GM18508 (cell line): ENCODE measurements around the gene RWDD1.

Experiments
- ATAC-seq: cut with Tn5 transposase; IDR thresholded peaks from one replicate; pipeline ENCODE4 v1.9.1; 2021; ENCODE audit warnings: moderate number of reproducible peaks; ENCODE audit not compliant: insufficient read depth, unreplicated experiment

Gene RWDD1

DNA sequence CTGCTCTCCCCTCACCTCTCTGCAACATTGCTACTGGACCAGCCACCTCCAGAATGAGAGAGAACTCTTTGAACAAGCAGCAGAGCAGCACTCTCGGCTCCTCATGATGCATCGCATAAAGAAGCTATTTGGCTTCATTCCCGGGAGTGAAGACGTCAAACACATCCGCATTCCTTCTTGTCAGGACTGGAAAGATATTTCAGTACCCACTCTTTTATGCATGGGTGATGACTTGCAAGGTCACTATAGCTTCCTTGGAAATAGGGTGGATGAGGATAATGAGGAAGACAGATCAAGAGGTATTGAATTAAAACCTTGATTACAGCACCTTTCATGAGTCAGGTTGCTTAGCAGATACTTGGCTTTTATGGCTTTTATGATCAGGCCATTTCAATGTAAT is 13.4 kb upstream of the RWDD1 start:
- no peak for ATAC-seq

DNA sequence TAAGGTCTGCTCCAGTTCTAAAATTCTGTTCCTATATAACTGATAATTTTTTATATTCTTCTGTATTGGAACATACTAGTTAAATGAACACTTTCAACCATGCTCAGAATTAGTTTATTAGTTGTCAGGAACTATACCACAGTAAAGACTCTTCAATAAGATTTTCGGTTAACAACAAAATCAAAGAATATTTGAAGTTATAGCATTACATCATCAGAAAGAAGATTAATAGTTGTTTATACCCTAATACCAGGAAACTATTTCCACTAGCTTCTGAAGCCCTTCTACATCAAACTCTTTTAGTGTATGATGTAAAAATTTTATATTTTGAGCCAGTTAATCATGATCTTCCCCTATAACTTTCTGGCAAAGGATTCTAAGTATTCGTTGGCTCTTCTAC is 11.2 kb upstream of the RWDD1 start:
- ATAC-seq, result no peak

DNA sequence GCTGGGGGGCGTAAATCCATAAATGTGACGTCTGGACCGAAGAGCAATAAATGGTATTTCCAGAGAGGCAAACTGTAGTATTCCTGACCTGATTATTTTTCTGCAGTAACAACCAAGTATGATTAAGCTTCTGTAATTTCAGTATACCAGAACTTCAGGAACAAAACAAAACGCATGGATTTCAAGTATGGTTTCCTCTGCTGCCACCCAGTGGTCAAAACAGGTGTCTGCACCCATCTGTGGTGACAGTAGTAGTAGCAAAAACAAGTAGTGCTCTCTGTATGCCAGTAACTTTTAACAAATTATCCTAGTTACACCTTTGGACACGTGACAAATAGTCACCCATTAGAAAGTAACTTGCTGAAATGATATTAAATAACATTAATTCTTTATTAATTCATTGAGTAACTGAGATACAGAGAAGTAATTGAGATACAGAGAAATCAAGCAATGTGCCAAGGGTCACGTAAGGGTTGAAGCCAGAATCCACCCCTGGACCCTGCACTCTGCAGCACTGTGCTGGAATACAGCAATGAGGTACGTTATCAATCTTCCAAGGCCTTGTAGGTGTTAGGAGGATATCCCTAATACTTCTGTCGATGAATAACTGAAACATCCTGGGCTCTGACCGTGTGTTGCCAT is 9.8 kb upstream of the RWDD1 start:
- no peak for ATAC-seq

DNA sequence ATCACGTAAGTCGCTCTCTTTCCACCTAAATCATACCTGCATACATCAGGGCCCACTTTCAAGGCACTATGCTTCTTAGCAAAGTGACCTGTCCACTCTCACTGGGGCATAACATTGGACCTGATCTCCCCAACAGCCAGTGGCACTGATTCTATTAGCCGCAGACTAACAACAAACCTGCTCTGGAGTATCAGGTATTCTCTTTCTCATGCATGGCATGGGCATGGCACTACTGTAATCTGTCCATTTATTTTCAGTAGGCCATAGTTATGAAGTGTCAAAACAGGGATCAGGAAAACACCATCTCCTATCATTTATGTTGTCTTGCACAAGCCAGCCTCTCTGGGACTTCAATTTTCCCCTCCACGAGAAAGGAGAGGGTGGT is 9.3 kb upstream of the RWDD1 start:
- ATAC-seq, result no peak

DNA sequence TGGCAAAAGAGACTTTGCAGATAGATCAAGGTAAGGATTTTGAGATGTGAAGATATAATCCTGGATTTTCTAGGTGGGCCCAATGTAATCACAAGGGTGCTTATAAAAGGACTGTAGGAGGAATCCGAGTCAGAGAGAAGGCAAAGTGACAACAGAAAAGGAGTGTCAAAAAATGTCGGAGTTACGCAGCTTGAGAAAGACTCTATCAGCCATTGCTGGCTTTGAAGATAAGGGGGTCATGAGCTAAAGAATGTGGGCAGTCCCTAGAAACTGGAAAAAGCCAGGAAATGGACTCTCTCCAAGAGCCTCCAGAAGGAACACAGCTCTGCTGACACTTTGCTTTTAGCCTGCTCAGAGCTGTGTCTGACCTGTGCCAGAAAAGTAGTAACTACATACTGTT is 8.7 kb upstream of the RWDD1 start:
- no peak for ATAC-seq

DNA sequence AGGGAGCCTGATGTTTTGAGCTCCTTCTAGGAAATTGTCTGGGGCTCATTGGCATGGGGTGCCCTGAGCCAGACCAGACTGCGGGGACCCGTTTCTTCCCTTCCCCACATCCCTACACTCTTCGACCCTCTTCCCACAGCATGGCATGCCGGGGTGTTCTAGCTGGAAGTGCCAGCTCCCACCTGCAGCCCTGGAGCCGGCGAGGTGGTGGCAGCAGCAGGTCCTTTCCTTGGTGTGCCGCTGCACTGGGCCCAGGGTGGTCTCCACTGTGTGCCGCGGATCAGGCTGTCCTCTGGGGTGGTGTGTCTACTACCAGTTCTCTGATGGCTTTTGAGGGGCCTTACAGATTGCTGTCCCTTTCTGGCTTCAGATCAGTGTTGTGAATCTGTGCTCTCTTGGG is 7.5 kb upstream of the RWDD1 start:
- ATAC-seq, result no peak

DNA sequence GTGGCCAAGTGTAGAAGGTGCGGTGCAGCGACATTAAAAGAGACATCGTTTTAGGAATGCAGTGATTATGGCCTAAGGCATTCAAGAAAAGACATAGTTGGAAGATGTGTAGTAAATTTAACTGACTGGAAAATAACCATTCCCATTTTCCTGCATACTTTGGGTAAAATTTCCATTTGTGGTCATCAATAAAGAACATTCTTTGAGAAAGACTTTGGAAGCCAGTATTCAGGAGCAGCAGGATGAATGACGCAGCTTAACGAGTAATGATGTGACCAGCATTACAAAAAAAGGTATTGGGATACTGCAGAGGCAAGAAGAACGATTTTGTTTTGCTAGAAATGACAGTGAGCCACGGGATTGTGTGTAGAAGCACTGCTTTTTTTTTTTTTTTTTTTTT is 7.0 kb upstream of the RWDD1 start:
- ATAC-seq, result no peak

DNA sequence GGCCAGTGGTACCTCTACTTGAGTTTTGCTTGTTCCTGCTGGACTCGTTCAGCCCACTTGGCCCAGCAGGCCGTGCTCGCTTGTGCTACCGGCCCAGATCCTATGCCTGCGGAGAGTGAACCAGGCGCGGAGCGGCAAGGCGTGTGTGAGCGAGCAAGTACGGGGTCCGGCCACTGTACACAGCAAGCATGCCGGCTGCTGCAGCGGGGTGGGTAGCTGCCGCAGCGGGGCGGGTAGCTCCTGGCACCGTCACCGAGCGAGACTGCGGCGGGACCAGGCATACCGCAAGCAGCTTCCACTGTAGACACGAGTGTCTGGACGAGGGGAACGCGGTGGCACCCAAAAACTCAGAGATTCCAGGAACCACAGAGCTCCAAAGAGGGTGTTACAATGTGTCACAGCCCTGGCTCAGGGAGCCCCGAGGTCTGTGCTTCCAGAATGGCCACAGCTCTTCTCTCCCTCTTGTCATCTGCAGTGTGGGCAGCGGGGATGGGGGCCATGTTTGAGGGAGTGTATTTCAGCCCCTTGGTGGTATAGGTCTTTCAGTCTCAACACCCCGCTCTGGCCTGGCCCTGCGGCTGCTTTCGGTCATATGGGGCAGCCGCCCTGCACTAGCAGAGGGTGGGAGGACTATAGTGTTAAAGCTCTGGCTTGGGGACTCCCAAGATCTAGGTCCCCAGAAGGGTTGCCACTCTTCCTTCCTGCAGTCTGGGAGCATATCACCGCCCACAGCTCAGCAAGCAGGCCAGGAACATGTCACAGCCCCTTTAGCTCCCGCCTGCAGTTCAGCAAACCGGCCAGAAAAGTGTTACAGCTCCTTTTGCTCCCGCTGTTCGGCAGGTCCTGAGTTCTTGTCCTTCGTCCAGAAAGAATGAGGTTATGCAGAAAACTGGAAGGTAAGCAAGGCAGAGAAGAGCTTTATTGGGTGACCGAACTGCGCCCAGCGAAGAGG is 6.1 kb upstream of the RWDD1 start:
- no peak for ATAC-seq

DNA sequence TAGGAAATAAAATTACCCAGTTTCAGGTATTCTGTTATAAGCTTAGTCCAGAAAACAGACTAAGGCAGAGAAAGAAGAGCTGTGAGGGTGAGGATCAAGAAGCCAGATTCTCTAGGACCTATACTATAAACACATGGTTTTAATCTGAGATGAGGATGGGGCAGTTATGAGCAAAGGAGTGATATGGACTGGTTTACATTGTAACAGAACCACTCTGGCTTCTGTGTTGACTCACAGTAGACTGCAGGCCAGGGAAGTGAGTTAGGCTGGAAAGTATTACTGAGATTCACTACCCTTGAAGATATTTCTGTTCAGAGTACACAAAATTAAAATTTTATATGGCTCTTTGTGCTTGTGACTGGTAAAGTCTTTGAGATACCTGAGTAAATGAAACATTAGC is 3.2 kb upstream of the RWDD1 start:
- ATAC-seq, result no peak

DNA sequence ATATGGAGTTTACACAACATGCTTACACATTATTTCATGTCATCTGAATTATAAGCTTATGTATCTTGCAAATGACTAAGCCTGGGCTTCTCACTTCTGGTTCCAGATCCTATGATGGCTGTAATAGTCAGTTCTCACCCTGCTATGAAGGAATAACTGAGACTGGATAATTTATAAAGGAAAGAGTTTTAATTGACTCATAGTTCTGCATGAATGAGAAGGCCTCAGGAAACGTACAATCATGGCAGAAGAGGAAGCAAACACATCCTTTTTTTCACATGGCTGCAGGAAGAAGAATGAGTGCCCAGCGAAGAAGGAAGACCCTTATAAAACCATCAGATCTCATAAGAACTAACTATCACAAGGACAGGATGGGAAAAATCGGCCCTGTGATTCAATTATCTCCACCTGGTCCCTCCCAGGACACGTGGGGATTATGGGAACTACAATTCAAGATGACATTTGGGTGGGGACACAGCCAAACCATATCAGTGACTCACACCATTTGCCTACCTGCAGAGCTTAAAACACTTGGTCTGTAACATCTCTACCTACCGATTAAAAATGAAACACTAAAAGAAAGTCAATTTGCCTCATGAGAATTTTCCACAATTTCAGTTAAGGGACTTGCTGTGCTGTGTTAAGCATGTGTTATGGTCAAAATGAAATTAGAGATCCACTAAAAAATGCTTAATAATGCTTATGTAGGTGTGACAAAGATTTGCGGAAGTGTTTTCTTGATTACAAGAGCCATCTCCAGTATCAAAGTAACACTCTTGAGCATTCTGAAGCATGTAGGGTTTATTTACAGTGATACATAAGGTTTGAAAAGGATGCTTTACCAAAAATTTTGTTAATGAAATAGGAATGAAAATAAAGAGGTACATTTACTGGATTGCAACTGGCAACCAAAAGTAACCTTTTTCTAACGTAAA is 2.2 kb upstream of the RWDD1 start:
- no peak for ATAC-seq

DNA sequence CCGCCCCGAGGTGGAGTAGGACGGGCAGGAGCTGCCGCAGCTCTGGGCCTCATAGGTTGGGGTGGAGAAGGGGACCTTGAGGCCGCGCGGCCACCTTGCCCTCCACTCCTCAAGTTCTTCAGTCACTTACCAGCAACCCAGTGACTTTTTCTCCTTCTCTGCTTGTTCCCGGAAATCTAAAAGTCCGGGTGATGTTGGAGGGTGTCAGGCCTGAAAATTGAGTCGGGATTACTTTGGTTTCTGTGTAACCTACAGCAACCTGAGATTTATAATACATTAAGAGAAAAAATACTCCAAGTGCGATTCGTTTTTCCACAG is 338 bp downstream of the RWDD1 start:
- no peak for ATAC-seq

DNA sequence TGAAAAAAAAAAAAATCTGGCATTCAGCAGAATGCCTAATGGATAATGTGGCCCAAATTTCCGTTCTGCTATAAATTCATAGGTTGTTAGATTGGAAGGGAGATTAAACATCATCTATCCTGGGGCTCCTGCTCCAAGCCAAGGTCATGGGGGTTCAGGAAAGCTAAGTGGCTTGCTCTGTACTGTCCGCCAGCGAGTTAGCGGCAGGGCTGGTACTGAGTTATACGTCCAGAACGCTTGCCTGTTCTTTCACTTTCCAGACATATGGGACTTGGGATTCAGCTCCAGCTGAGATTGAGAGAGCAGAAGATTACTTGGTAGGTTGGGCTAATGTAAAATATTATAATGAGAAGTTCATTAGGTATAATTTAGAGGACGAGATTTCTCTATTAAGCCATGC is 858 bp downstream of the RWDD1 start:
- ATAC-seq, result no peak

DNA sequence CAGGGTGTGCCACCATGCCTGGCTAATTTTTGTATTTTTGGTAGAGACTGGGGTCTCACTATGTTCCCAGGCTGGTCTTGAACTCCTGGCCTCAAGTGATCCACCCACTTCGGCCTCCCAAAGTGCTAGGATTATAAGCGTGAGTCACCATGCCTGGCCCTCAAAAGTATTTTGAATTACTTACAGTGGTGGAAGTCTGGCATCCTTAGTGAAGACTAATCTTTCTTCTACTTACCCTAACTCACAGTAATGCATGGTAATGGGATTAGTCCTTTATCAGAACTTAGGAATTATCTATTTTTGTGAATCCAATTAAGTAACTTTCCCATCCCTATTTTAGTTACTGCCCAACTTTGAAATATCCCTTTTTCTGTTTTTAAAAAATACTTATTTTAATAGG is 3.9 kb downstream of the RWDD1 start:
- no peak for ATAC-seq

DNA sequence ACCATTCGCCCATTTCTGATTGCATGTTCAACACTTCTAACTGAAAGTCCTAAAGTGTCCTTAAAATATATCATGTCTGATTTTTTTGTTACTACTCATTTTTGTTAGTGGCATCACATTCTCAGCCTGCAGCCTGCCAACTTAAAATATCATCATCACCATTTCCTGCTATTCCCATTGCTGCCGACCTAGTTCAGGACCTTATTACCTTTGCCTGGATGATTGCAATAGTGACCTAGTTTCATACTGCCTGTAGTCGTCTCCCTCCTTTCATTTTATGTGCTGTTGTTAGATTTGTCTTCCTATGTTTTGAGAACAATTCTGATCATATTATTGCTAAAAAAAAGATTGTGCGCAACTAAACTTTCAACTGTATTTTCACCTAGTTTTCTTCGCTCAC is 6.2 kb downstream of the RWDD1 start:
- no peak for ATAC-seq

DNA sequence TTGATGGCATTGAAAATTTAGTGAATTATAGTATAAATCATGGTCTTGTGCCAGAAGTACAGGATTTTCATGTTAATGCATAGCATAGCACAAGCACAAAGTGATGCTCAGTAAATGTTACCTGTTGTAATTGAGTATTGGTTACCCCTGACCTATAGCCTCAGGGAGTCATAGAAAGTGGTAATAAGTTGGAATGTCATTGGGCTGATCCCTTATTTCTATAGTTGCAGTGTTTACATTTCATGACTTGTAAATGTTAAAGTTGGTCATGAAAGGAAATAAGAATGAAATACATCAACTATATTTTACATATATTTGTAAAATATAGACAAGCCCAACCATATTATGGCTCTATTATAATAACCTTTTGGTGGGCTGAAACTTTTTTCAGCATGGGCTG is 7.0 kb downstream of the RWDD1 start:
- ATAC-seq, result no peak

DNA sequence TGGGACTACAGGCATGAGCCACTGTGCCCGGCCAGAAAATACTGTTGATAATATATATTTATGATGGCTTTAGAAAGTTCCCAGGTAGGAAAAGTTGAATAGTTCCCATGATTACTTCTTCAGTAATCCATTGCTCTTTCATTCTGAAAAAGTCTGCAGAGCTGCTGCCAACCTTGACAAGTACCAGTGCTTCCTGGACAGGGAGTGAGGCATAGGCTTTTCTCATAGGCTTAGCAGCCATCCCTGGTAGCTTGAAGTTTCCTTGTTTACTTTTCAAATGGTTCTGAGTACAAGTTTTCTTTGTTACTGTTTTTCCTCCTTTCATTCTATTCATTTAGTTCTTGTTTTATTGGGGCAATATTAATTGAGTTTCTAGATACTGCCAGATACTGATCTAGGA is 7.8 kb downstream of the RWDD1 start:
- no peak for ATAC-seq

DNA sequence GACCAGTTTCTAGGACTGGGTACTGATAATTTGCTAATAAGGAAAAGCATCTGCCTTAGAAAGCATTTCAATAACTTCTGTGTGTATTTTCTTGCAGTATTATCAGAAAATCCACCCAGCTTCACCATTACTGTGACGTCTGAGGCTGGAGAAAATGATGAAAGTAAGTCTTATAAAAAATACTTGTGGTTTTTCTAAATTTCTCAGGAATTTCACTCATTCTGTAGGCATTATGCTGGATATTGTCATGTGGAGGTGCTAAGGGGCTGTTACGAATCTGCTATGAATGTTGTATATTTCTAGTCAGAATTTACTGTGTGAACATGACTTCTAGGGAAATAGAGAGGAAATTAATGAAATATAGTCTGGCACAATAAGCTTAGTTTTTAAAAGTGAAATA is 8.9 kb downstream of the RWDD1 start:
- no peak for ATAC-seq

DNA sequence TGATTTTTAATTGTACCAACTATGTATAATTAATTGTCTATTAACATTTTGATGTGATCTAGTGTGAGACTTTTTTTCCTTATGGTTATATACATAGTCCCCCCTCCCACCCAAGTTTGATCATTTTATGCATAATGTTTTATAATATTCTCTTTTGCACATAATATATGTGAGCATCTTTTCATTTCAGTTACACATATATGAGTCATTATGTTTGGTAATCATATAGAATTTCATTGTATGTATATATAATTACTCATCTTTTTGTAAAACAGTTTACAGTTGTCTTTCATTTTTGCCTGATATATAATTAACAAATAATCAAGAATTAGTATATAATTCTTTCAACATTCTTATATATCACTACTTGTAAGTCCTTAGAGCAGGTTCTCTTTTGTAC is 15.0 kb downstream of the RWDD1 start:
- ATAC-seq, result no peak

DNA sequence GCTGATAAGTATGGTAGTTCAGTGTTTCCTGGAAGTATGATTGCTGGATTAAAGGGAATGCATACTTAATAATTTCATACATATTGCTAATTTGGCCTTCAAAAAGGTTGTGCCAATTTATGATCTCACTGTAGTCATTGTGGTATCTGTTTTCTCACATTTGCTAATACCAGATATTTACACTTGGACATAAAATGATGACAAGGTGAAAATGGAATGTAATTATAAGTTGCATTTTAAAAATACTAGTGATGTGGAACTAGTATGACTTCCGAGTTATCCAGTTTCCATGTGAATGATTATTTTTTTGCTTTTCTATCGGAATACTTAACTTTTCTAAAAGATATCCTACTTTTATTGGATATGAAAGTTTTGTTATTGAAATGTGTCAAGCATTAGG is 15.4 kb downstream of the RWDD1 start:
- ATAC-seq, result no peak

DNA sequence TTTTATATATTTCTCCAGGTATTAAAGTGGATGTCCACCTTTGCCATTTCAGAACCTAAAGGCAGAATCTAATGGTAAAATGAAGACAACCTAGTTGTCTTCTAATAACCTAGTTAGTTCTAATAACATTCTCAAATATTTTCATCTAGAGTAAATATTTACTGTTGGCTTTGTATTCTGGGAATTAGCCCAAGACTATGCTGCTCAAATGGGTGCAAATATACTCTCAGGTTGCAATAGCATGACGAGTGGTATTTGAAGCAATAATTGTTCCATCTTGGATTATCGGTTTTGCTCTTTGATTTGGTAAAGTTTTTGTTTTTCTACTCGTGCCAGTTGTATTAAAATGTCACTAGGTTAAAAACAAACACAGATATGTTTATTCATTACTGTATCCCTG is 23.9 kb downstream of the RWDD1 start:
- ATAC-seq, result no peak

DNA sequence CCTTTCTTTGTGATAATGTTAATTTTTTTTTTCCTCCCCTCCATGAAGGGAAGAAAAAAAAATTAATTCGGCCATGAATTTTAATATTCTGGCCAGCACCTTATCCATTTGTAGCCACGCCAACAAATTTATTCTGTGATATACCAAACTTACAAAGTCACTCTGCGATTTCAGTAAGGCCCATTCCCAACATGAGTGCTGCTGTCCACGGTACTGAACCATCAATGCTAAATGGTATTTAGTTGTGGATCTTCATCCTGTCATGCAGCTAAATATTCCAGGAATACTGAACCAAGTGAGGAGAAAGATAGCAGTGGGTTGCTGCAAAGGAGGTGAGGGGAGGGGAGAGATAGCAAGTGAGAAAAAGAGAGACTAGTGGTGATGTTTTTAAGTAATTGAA is 25.5 kb downstream of the RWDD1 start:
- no peak for ATAC-seq
